Measurements from ENCODE around the gene LPCAT4. TPM values are rescaled to one million over a fixed set of nuclear protein-coding genes. Genes with fewer than 3 reads are reported as not detected.

Gene LPCAT4
- total RNA-seq, 6 experiments from 2014 or later = 26.7 to 42.6 (median 30.8) TPM

DNA sequence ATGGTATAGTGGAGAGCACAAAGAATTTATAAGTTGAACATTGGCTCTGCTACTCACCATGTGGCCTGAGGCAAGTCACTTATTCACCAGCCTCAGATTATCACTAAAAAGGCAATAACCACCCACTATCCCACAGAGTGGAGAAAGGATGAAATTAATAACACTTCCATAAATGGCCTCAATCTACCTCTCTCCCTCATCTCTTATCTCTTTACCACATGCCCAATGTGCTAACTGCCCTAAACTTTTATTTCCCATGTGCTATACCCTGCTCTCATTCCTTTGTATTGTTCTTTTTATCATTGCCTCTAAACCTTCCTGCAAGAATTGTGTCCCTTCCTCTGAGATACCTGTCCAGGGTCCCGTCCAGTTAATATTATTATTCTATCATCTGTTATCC, 55.4 kb downstream of the LPCAT4 start:
- H3K4me3 Mint-ChIP-seq = no peak overlapping the region
- no peaks in the 10 kb centered on the region for H3K36me3 Mint-ChIP-seq (ENCODE audit: low read depth)
- no peaks in the 10 kb centered on the region for H3K27me3 Mint-ChIP-seq (ENCODE audit: insufficient read depth)
- no peak overlapping the region for H3K27ac Mint-ChIP-seq
- H3K9me3 Mint-ChIP-seq = no peaks in the 10 kb centered on the region
- peaks cover 13% of the 10 kb centered on the region for H3K4me1 Mint-ChIP-seq (ENCODE audit: low read depth)
- TF ChIP-seq, protein P1, sequence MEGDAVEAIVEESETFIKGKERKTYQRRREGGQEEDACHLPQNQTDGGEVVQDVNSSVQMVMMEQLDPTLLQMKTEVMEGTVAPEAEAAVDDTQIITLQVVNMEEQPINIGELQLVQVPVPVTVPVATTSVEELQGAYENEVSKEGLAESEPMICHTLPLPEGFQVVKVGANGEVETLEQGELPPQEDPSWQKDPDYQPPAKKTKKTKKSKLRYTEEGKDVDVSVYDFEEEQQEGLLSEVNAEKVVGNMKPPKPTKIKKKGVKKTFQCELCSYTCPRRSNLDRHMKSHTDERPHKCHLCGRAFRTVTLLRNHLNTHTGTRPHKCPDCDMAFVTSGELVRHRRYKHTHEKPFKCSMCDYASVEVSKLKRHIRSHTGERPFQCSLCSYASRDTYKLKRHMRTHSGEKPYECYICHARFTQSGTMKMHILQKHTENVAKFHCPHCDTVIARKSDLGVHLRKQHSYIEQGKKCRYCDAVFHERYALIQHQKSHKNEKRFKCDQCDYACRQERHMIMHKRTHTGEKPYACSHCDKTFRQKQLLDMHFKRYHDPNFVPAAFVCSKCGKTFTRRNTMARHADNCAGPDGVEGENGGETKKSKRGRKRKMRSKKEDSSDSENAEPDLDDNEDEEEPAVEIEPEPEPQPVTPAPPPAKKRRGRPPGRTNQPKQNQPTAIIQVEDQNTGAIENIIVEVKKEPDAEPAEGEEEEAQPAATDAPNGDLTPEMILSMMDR (IDR thresholded peaks at IDR 0.05) = no peak
- no peak for DNase-seq

Small RNA genes within 50 kb of the gene (microRNA-seq; reads per million reads assigned to microRNA genes)
- not detected for gene MIR1233-1

Other genes with a start within 250 kb of the LPCAT4 start
- 10 to 100 TPM; 27.2 to 37.1 (median 29.7) TPM for gene KATNBL1, start 157.1 kb downstream of the LPCAT4 start, total RNA-seq (2021; fragmentation: NEBNext Ultra II Directional; extraction: Animal tissue kit (Norgen Biotek cat#: 25700))
- 100 to 1,000 TPM; 129 to 152 (median 145) TPM for gene EMC4, start 142.2 kb downstream of the LPCAT4 start, total RNA-seq (2021; fragmentation: NEBNext Ultra II Directional; extraction: Animal tissue kit (Norgen Biotek cat#: 25700))
- gene SLC12A6, start 29.4 kb downstream of the LPCAT4 start, total RNA-seq (2021; fragmentation: NEBNext Ultra II Directional; extraction: Animal tissue kit (Norgen Biotek cat#: 25700)) = 10 to 100 TPM in 1 of 6 experiments, 1 to 10 TPM in 5; 6.5 to 10.7 (median 8.3) TPM
- 100 to 1,000 TPM; 183 to 226 (median 200) TPM for gene NOP10, start 24.1 kb downstream of the LPCAT4 start, total RNA-seq (2021; fragmentation: NEBNext Ultra II Directional; extraction: Animal tissue kit (Norgen Biotek cat#: 25700))
- not detected for gene NUTM1, start 23.9 kb downstream of the LPCAT4 start, total RNA-seq (2021; fragmentation: NEBNext Ultra II Directional; extraction: Animal tissue kit (Norgen Biotek cat#: 25700))
- gene GOLGA8A, start 70.6 kb upstream of the LPCAT4 start, total RNA-seq (2021; fragmentation: NEBNext Ultra II Directional; extraction: Animal tissue kit (Norgen Biotek cat#: 25700)) = 1 to 10 TPM in 4 of 6 experiments, under 1 TPM in 2; 0.80 to 3.1 (median 1.6) TPM
- gene GOLGA8B, start 216.5 kb upstream of the LPCAT4 start, total RNA-seq (2021; fragmentation: NEBNext Ultra II Directional; extraction: Animal tissue kit (Norgen Biotek cat#: 25700)) = 10 to 100 TPM; 23.0 to 35.7 (median 27.0) TPM